Ureter (tissue), 1 donor: Measurements from ENCODE around the gene SLC6A7. TPM values are rescaled to one million over a fixed set of nuclear protein-coding genes. Genes with fewer than 3 reads are reported as not detected.

Experiments
- total RNA-seq: library from RNA; stranded (reverse); gene quantifications from one replicate; pipeline ENCODE4 v1.2.4, GENCODE V29; 2023
- donor health status: DM: yes; HTN: yes; CAD: no.

Gene SLC6A7
- total RNA-seq, 1 donor from 2014 or later: 0.10 TPM

Other genes with a start within 250 kb of the SLC6A7 start
- not detected for gene PDE6A, start 245.3 kb upstream of the SLC6A7 start, total RNA-seq
- 20.9 TPM for gene SLC26A2, start 229.3 kb upstream of the SLC6A7 start, total RNA-seq
- gene TIGD6, start 189.4 kb upstream of the SLC6A7 start, total RNA-seq: 7.0 TPM
- 51.0 TPM for gene HMGXB3, start 189.3 kb upstream of the SLC6A7 start, total RNA-seq
- gene CSF1R, start 103.5 kb upstream of the SLC6A7 start, total RNA-seq: 16.9 TPM
- gene PDGFRB, start 34.2 kb upstream of the SLC6A7 start, total RNA-seq: 108 TPM
- not detected for gene CDX1, start 23.3 kb upstream of the SLC6A7 start, total RNA-seq
- gene CAMK2A, start 99.7 kb downstream of the SLC6A7 start, total RNA-seq: 1.4 TPM
- 0.65 TPM for gene ARSI, start 112.8 kb downstream of the SLC6A7 start, total RNA-seq
- 39.3 TPM for gene TCOF1, start 167.6 kb downstream of the SLC6A7 start, total RNA-seq
- gene CD74, start 222.8 kb downstream of the SLC6A7 start, total RNA-seq: 1,068 TPM